Activated CD4-positive, CD25-positive, alpha-beta regulatory T cell treated with anti-CD3 and anti-CD28 coated beads, Interleukin-2, amount 50 U/mL, for 72 hours (primary cell): Measurements from ENCODE around the gene FBXO10.
"Not testable (repeated sequence)": the region's sequence is repeated elsewhere in the genome, so short reads cannot be mapped to it uniquely, and the experiment has no call there.

ENCODE experiments used
- DNase-seq: peaks from one replicate; pipeline ENCODE4 v3.0.0; 2021

FBXO10 gene

DNA sequence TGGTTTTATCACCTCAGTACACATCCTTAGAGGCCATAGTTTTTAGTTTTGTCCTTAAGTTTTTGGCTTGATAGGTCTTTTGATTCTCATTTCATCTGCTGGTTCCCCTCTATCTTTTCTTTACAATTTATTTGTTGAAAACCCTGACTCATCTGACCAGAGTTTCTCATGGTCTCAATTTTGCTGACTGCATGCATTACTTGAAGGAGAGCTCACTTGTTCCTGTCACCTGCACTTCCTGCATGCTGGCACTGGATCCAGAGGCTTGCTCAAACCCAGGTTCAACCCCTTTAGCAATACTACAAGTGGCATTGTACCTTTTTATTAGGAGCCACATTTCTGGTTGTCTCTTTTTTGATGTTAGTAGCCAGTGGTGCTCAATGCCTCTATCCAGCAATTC lies 26.7 kb downstream of the FBXO10 start:
- no peak for DNase-seq

- no peak for DNase-seq
Observed at GRCh38 chr9:37547328-37547878, 28.8 kb downstream of the FBXO10 start.

DNA sequence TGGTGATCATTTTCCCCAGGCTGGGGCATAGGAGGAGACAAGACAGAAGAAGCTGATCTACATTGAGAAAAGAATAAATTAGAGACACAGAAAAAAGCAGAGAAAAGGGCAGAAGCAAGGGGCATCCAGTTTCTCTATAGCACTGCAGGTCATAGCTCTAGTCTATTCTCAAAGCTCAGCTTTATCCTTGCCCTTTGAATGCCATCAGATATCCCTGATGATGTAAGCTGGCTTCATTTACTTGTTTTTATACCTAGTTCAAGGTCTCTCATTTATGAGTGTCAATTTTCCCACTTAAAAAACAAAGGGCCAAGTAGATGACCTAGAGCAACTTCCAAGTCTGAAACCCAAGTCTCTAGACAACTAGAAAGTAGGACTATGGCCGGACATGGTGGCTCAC lies 32.7 kb downstream of the FBXO10 start:
- no peak for DNase-seq

GRCh38 chr9:37542895-37543294 lies 33.3 kb downstream of the FBXO10 start:
- DNase-seq: no peak

GRCh38 chr9:37542488-37542887 lies 33.7 kb downstream of the FBXO10 start:
- DNase-seq: no peak

DNA sequence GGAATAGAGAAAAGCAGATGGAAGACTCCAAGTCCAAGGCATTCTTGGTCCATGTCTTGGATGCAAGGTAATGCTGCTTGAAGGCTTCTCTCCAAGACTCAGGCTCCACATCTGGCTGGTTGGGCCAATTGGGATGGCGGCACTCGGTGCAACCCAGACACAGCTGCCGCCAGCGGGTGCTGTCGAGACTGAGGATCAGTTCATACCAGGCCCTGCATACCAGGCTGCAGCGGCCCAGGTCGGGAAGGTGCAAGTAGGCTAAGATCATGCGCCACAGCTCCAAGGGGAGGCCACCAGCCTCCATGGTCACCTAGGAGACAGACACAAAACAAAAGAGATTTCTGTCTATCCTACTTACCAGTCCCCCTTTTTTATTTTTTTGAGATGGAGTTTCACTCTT lies 34.7 kb downstream of the FBXO10 start:
- no peak for DNase-seq

GRCh38 chr9:37540634-37541033 lies 35.5 kb downstream of the FBXO10 start:
- no peak for DNase-seq

GRCh38 chr9:37539634-37540033 lies 36.5 kb downstream of the FBXO10 start:
- no peak for DNase-seq

- DNase-seq: no peak
Observed at GRCh38 chr9:37538099-37538498, 38.1 kb downstream of the FBXO10 start.

DNA sequence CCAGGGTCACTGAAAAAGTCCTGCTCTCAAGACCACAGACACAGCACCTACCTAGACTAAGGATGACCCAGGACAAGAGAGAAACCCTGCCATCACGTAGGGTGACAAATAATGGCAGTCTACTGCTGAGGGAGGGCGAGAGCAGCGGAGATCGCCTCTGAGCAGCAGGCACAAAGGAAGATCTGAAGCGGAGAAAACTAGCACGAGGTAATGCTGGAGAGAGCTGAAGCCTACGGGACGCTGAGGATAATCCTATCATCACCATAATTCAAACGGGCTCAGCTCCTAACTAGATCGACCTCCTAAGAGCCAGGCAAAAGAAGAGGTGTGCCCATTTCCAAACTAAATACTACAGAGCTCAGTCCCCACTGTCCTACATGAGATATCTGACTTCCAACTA lies 41.3 kb downstream of the FBXO10 start:
- no peak for DNase-seq

GRCh38 chr9:37534412-37534811 lies 41.8 kb downstream of the FBXO10 start:
- no peak for DNase-seq

DNA sequence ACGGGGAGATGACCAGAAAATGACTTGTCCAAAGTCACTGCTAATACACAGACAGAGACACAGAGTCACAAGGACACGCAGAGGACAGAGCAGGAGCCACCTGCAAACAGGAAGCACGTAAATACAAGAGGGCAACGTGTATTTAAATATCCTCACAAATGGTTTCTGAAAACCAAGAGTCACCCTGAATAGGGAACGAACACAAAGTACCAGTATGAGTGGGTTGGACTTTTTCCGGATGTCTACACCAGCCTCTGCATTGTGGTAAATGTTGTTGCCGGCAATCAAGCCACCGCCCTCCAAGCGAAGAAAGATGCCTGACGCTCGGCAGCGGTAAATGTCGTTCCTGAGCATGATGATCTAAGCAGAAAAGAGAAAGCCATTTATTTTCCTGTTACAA lies 44.5 kb downstream of the FBXO10 start:
- DNase-seq: no peak

DNA sequence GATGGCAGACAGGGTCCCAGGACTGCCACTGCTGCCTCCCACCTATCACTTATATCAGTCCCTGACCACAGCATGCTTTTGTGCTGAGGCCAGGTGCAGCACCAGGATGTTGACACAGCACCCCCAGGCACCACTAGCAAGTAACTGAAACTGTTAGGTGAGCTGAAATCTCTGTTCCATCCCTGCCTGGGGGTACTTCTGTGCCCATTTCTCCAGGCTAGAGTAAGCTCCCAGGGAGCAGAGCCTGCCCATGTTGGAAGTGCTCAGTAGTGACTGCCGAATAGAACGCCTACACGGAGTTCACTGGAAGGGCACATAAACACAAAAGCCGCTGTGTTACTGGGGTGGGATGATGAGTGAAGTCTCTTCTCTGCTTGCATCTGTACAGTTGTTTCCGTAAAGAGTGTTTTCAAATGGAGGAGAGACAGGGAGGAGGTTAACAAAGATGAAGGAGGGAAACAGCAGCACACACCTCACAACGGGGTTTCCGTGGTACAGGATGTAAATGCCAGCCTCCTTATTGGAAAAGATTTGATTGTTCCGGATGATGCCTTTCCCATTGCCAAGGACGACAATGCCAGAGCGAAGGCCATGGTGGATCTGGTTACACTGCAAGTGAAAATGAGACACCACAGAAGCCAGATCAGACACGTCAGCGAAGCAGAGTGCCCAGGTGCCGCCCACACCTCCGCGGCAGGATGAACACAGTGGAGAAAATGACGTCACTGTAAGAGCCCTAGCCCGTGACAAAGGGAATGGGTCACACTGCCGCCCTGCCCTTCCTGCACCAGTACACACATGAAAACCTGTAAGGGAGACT lies 47.3 kb downstream of the FBXO10 start:
- peak; percentile 56 for DNase-seq

DNA sequence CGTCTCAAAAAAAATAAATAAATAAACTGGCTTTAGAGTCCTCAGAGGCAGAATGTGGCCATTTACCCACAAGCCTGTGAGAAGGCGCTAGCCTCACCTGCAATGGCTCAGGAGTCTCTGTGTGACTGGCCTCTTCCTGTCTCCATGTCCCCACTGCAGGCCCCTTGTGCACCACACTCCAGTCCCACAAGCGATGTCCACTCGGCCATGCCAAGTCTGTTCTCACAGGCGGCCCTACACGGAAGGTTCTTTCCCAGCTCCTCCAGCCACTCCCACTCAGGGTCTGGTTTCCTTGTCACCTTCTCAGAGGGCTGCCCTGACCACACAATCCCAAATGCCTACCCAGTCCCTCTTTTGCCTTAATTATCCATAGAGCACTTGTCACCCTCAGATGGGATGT lies 52.3 kb downstream of the FBXO10 start:
- DNase-seq: no peak

DNA sequence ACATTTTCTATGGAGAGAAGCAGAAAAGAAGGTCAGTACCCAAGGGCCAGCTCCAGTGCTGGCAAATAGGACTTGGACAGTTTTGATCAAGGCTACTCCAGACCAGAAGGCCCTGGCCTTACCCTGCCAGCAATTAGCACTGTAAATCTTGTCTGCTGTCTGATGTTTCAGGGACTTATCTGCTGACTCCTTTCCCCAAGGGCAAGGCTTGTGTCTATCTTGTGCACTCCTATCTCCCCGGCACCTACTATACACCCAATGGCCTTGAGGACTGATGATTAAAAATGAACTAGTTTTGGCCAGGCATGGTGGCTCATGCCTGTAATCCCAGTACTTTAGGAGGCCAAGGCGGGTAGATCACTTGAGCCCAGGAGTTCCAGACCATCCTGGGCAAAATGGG lies 53.2 kb downstream of the FBXO10 start:
- DNase-seq: no peak

DNA sequence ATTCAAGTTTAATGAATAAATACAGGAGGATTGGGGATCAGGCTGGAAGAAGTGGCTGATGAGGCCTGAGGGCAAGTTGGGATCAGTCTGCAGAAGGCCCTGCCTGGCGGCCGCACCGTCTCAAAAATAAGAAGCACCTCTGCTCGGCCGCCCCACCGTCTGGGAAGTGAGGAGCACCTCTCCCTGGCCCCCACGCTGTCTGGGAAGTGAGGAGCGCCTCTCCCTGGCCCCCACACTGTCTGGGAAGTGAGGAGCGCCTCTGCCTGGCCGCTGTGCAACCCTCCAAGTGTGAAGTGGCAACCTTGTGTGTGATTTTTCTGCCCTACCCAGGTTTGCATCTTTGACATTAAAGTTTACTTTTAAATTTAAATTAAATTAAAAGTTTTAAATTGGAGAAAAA lies 55.1 kb downstream of the FBXO10 start:
- no peak for DNase-seq

GRCh38 chr9:37520641-37521040 lies 55.5 kb downstream of the FBXO10 start:
- no peak for DNase-seq

DNA sequence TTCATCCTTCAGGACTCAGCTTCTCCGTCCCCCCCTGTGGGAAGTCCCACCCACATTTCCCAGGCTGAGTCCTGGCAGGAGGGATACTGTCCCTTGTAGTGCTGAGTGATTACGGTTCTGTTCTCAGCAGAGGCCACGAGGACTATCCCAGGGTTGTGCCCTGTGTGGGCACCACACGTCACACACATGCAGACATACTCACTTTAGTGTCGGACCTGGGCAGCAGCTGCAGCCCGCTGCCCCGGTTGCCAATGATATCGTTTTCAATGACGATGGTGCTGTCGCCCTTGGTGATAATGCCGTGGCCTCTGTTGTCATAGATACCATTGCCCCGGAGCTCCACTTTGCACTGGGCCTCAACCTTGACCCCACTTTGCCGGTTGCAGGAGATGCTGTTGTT lies 58.3 kb downstream of the FBXO10 start:
- no peak for DNase-seq

- no peak for DNase-seq
Observed at GRCh38 chr9:37515620-37516258, 60.4 kb downstream of the FBXO10 start.

DNA sequence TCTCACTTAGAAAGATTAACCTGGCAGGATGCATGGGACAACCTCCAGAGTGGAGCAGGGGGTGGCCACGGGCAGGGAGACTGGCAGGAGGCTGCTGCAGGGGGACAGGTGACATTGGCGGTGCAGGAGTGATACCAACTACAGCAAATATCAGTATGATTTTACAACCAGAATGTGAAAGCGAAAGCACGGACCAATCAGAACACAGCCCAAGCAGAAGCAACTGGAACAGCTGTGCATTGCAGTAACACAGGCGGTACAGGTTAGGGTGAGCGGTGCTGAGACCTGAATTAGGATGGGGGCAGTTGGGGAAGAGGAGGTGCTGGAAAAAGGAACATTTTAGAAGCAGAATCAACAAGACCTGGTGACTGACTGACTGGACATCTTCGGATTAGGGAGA lies 61.2 kb downstream of the FBXO10 start:
- DNase-seq: no peak

DNA sequence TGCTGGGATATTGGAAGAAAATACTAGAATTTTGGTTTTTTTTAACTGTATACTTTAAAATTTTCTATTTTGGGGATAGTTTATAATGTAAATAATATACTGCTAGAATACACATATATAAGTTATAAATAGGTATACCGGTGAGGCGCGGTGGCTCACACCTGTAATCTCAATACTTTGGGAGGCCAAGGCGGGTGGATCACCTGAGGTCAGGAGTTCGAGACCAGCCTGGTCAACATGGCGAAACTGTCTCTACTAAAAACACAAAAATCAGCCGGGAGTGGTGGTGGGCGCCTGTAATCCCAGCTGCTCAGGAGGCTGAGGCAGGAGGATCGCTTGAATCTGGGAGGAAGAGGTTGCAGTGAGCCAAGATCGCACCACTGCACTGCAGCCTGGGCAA lies 61.8 kb downstream of the FBXO10 start:
- not testable (repeated sequence) for DNase-seq

DNA sequence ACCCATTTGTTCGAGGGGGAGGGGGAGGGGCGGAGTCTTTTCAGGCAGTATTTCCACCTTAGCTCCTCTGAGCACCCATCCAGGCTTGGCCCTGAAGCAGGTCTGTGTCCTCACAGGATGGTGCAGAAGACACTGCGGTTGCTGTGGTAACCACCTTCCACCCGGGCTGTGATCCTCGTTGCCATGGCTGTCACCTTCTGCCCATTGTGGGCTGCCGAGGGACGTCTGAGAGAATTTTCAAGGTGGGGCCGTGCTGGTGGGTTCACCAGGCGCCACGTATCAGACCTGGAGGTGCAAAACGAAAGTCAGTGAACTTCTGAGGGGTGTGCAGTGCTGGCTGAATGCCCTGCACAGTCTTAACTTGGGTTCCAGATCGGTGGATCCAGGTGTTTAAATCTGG lies 63.7 kb downstream of the FBXO10 start:
- no peak for DNase-seq

DNA sequence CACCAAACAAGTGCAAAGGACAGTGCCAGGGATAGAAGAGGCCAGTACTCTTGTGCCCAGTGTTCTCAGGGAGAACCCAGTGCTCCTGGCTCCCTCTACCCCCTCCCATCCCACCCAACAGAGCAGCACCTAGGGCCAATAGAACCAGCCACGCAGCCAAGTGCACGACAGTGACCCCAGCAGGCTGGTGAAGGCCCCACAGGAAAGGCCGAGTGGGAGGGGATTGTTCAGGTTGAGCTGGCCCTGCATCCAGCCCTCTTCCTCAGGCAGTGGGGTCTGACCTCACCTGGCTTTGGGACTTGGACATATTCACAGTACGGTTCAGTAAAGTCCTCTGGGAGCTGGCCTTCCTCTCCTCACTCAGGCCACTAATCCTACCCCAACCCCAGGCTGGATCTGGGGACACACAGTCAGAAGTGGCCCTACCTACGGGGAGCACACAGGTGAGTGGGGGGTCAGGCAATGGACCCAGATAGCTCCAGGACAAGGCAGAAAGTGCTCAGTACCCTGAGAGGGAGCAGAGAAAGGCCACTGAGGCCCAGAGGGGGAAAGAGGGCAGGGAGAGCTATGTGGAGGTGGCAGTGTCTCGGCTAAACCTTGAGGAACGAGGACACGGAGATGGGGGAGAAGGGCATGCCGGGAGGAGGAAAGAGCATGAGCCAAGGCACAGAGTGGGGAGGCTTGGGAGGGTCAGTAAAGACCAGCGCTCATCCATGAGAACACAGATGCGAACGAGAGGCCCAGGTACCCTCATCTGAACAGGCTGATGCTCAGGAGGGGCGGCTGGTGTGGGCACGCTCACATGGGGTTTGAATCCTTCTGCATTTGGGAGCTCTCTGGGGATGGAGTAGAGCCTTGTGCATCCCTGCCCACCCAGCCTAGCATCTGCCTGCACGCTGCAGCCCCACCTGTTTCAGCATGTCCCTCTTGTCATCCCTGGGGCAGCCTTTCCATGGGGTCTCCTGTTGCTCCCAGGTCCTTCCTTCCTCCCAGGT lies 64.9 kb downstream of the FBXO10 start:
- DNase-seq: no peak
